Loucy (cell line): ENCODE data around the gene ACTL8.

ENCODE experiments used
- H2AFZ ChIP-seq: fragments of 200-600 bp; sonication (generic); 2 replicates; pipeline ENCODE4 v1.6.0; 2016; ENCODE audit warnings: antibody characterized with exemption, mild to moderate bottlenecking, low read length, moderate library complexity
- H3F3A ChIP-seq: fragments of 200-600 bp; 2 replicates; pipeline ENCODE4 v1.6.0; 2016; ENCODE audit warnings: antibody characterized with exemption, low read depth, mild to moderate bottlenecking
- H3K27me3 ChIP-seq: fragments of 200-600 bp; sonication (generic); 2 replicates; pipeline ENCODE4 v1.6.1; 2014; ENCODE audit warnings: low read length, mild to moderate bottlenecking; ENCODE audit not compliant: insufficient read depth, poor library complexity, severe bottlenecking
- H3K36me3 ChIP-seq: fragments of 200-600 bp; sonication (generic); 2 replicates; pipeline ENCODE4 v1.6.1; 2016; ENCODE audit warnings: low read length; ENCODE audit not compliant: insufficient read depth
- H3K4me1 ChIP-seq: fragments of 200-600 bp; sonication (generic); 2 replicates; pipeline ENCODE4 v1.5.1; 2014; ENCODE audit warnings: low read length, mild to moderate bottlenecking; ENCODE audit not compliant: insufficient read depth, poor library complexity, severe bottlenecking
- H3K4me2 ChIP-seq: fragments of 200-600 bp; sonication (generic); 2 replicates; pipeline ENCODE4 v1.6.0; 2014; ENCODE audit warnings: antibody characterized with exemption, low read length, low read depth, mild to moderate bottlenecking; ENCODE audit not compliant: poor library complexity, severe bottlenecking
- H3K4me3 ChIP-seq: fragments of 200-600 bp; sonication (generic); 2 replicates; pipeline ENCODE4 v1.5.1; 2014; ENCODE audit warnings: low read length, mild to moderate bottlenecking, mixed read lengths; ENCODE audit not compliant: poor library complexity, severe bottlenecking
- H3K79me2 ChIP-seq: fragments of 200-600 bp; sonication (generic); 2 replicates; pipeline ENCODE4 v1.6.1; 2014; ENCODE audit warnings: low read length; ENCODE audit not compliant: insufficient read depth
- H3K9ac ChIP-seq: fragments of 200-600 bp; sonication (generic); 2 replicates; pipeline ENCODE4 v1.6.0; 2014; ENCODE audit warnings: mild to moderate bottlenecking, low read depth, low read length, moderate library complexity; ENCODE audit not compliant: poor library complexity, severe bottlenecking
- H3K9me2 ChIP-seq: fragments of 200-600 bp; sonication (generic); replicated peaks from 2 replicates; pipeline ENCODE4 v1.6.1; 2016; ENCODE audit warnings: low read depth, low read length, mixed read lengths
- H3K9me3 ChIP-seq: fragments of 200-600 bp; sonication (generic); 2 replicates; pipeline ENCODE4 v1.6.1; 2014; ENCODE audit warnings: mild to moderate bottlenecking, antibody characterized with exemption, low read length, low read depth; ENCODE audit not compliant: insufficient read depth
- H4K20me1 ChIP-seq: fragments of 200-600 bp; sonication (generic); 2 replicates; pipeline ENCODE4 v1.6.0; 2014; ENCODE audit warnings: antibody characterized with exemption, low read length, mild to moderate bottlenecking; ENCODE audit not compliant: insufficient read depth, poor library complexity, severe bottlenecking
- EZH2phosphoT487 ChIP-seq: fragments of 200-600 bp; IDR thresholded peaks from 2 replicates; pipeline ENCODE4 v1.6.1; 2018; ENCODE audit warnings: antibody characterized with exemption, mild to moderate bottlenecking, moderate library complexity, borderline replicate concordance
- TF ChIP-seq, protein P1 (sequence below): fragments of 200-600 bp; sonication (generic); conservative IDR thresholded peaks from 2 replicates; pipeline ENCODE4 v1.5.1; 2014; ENCODE audit warnings: mild to moderate bottlenecking, antibody characterized with exemption, low read length

The ACTL8 gene

DNA sequence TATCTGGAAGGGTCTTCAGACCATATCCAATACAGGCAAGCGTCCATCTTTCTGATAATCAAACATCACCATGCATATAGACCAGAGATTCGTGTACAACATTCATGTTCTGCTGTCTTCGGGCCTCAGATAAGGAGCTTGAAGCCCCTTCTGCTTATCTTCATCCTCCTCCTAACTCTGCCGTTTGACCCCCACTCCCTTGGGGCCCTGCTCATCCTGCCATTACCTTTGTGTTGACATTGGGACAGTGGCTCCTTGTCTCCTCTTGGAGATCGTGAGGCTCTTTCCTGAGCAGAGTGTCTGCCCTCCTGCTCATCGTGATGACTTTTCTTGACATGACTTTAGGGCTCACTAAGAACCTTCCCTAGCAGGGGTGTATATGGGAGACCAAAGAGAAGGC lies 37.3 kb downstream of the ACTL8 start:
- Histone ChIP-seq H2AFZ (no peak overlapping the region), H3K9ac (no peak overlapping the region), H3F3A (no peaks in the 10 kb centered on the region), H3K4me1 (no peaks in the 10 kb centered on the region), H3K27me3 (no peaks in the 10 kb centered on the region), H4K20me1 (no peaks in the 10 kb centered on the region), H3K79me2 (no peaks in the 10 kb centered on the region), H3K4me2 (no peak overlapping the region), H3K9me2 (no peaks in the 10 kb centered on the region), H3K36me3 (no peaks in the 10 kb centered on the region), H3K9me3 (peaks cover 2% of the 10 kb centered on the region; the same call in 1 of the 2 replicates), H3K4me3 (no peak overlapping the region)
- TF ChIP-seq EZH2phosphoT487 = no peak
- TF ChIP-seq, protein P1, sequence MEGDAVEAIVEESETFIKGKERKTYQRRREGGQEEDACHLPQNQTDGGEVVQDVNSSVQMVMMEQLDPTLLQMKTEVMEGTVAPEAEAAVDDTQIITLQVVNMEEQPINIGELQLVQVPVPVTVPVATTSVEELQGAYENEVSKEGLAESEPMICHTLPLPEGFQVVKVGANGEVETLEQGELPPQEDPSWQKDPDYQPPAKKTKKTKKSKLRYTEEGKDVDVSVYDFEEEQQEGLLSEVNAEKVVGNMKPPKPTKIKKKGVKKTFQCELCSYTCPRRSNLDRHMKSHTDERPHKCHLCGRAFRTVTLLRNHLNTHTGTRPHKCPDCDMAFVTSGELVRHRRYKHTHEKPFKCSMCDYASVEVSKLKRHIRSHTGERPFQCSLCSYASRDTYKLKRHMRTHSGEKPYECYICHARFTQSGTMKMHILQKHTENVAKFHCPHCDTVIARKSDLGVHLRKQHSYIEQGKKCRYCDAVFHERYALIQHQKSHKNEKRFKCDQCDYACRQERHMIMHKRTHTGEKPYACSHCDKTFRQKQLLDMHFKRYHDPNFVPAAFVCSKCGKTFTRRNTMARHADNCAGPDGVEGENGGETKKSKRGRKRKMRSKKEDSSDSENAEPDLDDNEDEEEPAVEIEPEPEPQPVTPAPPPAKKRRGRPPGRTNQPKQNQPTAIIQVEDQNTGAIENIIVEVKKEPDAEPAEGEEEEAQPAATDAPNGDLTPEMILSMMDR = no peak

- no peaks in the 10 kb centered on the region for H3K4me1 ChIP-seq
Observed at GRCh38 chr1:17795081-17795809, 40.1 kb downstream of the ACTL8 start.

GRCh38 chr1:17795836-17796645 lies 40.9 kb downstream of the ACTL8 start:
- Histone ChIP-seq H3K9me3 (no peaks in the 10 kb centered on the region; the same call in 1 of the 2 replicates), H3K27me3 (no peaks in the 10 kb centered on the region), H3K4me1 (no peaks in the 10 kb centered on the region), H3K79me2 (no peaks in the 10 kb centered on the region), H3K4me2 (peak overlapping the region; percentile 29), H3K4me3 (no peak overlapping the region), H3K36me3 (no peaks in the 10 kb centered on the region), H3K9me2 (no peaks in the 10 kb centered on the region), H2AFZ (no peak overlapping the region), H3F3A (no peaks in the 10 kb centered on the region), H4K20me1 (no peaks in the 10 kb centered on the region), H3K9ac (no peak overlapping the region)
- TF ChIP-seq, protein P1 = no peak
- no peak for TF ChIP-seq EZH2phosphoT487

More at GRCh38 chr1:17795081-17795809, 40.1 kb downstream of the ACTL8 start:
- H3K4me2 ChIP-seq = peak overlapping the region; percentile 29
- no peaks in the 10 kb centered on the region for H4K20me1 ChIP-seq
- no peaks in the 10 kb centered on the region; the same call in 1 of the 2 replicates for H3K9me3 ChIP-seq
- H3F3A ChIP-seq = no peaks in the 10 kb centered on the region
- H3K79me2 ChIP-seq = no peaks in the 10 kb centered on the region
- no peak overlapping the region for H3K4me3 ChIP-seq
- TF ChIP-seq, protein P1 = no peak
- TF ChIP-seq EZH2phosphoT487 = no peak
- no peaks in the 10 kb centered on the region for H3K36me3 ChIP-seq
- H3K9me2 ChIP-seq = no peaks in the 10 kb centered on the region
- H3K27me3 ChIP-seq = no peaks in the 10 kb centered on the region
- no peak overlapping the region for H2AFZ ChIP-seq
- H3K9ac ChIP-seq = no peak overlapping the region
